CD4-positive, alpha-beta T cell treated with Interferon alpha-2 for 1 hour (primary cell): ENCODE measurements around the gene PEX3.
"Not testable (repeated sequence)": the region's sequence is repeated elsewhere in the genome, so short reads cannot be mapped to it uniquely, and the experiment has no call there.

Experiments
- DNase-seq, 2 donors: peaks; one replicate each; pipeline ENCODE4 v3.0.0-alpha.2; 2020 to 2022

PEX3 gene

GRCh38 chr6:143507358-143508145 lies 56.9 kb downstream of the PEX3 start:
- DNase-seq, result no peak

- not testable (repeated sequence) for DNase-seq
Measured at GRCh38 chr6:143510326-143510725, 59.7 kb downstream of the PEX3 start.

GRCh38 chr6:143510991-143511891 lies 60.6 kb downstream of the PEX3 start, which contains the start of gene FUCA2:
Gene FUCA2, minus strand, starts transcription at chr6:143511720. Its CDS starts 86 bp downstream, at chr6:143511634.
- peak; percentile 48 to 72 for DNase-seq

GRCh38 chr6:143513410-143513809 lies 62.8 kb downstream of the PEX3 start:
- peak; percentile 30 to 65 for DNase-seq

GRCh38 chr6:143515061-143515760 lies 64.6 kb downstream of the PEX3 start:
- no peak for DNase-seq

GRCh38 chr6:143515766-143516355 lies 65.3 kb downstream of the PEX3 start:
- DNase-seq, result no peak

GRCh38 chr6:143516690-143517446 lies 66.3 kb downstream of the PEX3 start:
- no peak for DNase-seq

- no peak for DNase-seq
Measured at GRCh38 chr6:143517447-143517773, 66.8 kb downstream of the PEX3 start.

- no peak for DNase-seq
Measured at GRCh38 chr6:143522039-143522600, 71.5 kb downstream of the PEX3 start.

GRCh38 chr6:143525356-143525755 lies 74.8 kb downstream of the PEX3 start:
- DNase-seq, result no peak

- no peak for DNase-seq
Measured at GRCh38 chr6:143527677-143528076, 77.1 kb downstream of the PEX3 start.

GRCh38 chr6:143528164-143528811 lies 77.7 kb downstream of the PEX3 start:
- peak in 1 of 2 donors; percentile 33 for DNase-seq

- no peak for DNase-seq
Measured at GRCh38 chr6:143529095-143529494, 78.5 kb downstream of the PEX3 start.

GRCh38 chr6:143531720-143532499 lies 81.3 kb downstream of the PEX3 start:
- DNase-seq, result no peak

- no peak for DNase-seq
Measured at GRCh38 chr6:143535189-143535614, 84.6 kb downstream of the PEX3 start.

- DNase-seq, result peak; percentile 34 to 56
Measured at GRCh38 chr6:143536461-143536865, 85.9 kb downstream of the PEX3 start.

GRCh38 chr6:143536866-143537691 lies 86.5 kb downstream of the PEX3 start:
- peak; percentile 58 to 71 for DNase-seq

GRCh38 chr6:143538374-143538773 lies 87.8 kb downstream of the PEX3 start:
- DNase-seq, result peak in 1 of 2 donors; percentile 34

- DNase-seq, result peak in 1 of 2 donors; percentile 33
Measured at GRCh38 chr6:143539106-143539505, 88.5 kb downstream of the PEX3 start.
